Activated CD4-positive, alpha-beta memory T cell treated with anti-CD3 and anti-CD28 coated beads for 36 hours (primary cell): ENCODE results near the gene KATNAL1. TPM values are rescaled to one million over a fixed set of nuclear protein-coding genes. Genes with fewer than 3 reads are reported as not detected.

ENCODE experiments used
- CTCF ChIA-PET: fragments of 350-600 bp; sonication (Branson Sonifier 250); formaldehyde crosslinking; loops from one replicate; lab custom pipeline; 2021; ENCODE audit warnings: antibody characterized with exemption, inconsistent platforms; lab: Charles Lee
- POLR2A ChIA-PET: fragments of 350-600 bp; sonication (Branson Sonifier 250); formaldehyde crosslinking; loops from one replicate; lab custom pipeline; 2021; ENCODE audit warnings: antibody characterized with exemption; lab: Charles Lee
- DNase-seq: peaks from one replicate; pipeline ENCODE4 v3.0.0-alpha.2; 2020
- H3K27ac Mint-ChIP-seq: one replicate; pipeline ENCODE4 v1.8.0; 2021; ENCODE audit warnings: mixed read lengths
- H3K27me3 Mint-ChIP-seq: one replicate; pipeline ENCODE4 v1.8.0; 2021; ENCODE audit warnings: mixed read lengths
- H3K36me3 Mint-ChIP-seq: one replicate; pipeline ENCODE4 v1.8.0; 2021; ENCODE audit warnings: mixed read lengths
- H3K4me1 Mint-ChIP-seq: one replicate; pipeline ENCODE4 v1.8.0; 2021; ENCODE audit warnings: low read depth, mixed read lengths
- H3K4me3 Mint-ChIP-seq: one replicate; pipeline ENCODE4 v1.8.0; 2021; ENCODE audit warnings: mild to moderate bottlenecking, mixed read lengths
- H3K9me3 Mint-ChIP-seq: one replicate; pipeline ENCODE4 v1.8.0; 2021; ENCODE audit warnings: mixed read lengths
- intact Hi-C: fragments of 100-400 bp; cut with micrococcal nuclease; formaldehyde crosslinking; loops from one replicate; pipeline ENCODE4 v1.15.1; 2023
- total RNA-seq, 2 experiments: library from RNA; stranded (reverse); gene quantifications; one replicate each; pipeline ENCODE4 v1.2.3, GENCODE V29; 2021

KATNAL1 gene
- total RNA-seq, 2 experiments from 2014 or later: 13.9 to 16.8 TPM

GRCh38 chr13:30341815-30342570 is 34.6 kb upstream of the KATNAL1 start:
- Mint-ChIP-seq H3K27ac (no peak overlapping the region), H3K4me1 (peaks cover 33% of the 10 kb centered on the region), H3K36me3 (peaks cover 3% of the 10 kb centered on the region), H3K27me3 (no peaks in the 10 kb centered on the region), H3K4me3 (no peak overlapping the region), H3K9me3 (no peaks in the 10 kb centered on the region)
- CTCF ChIA-PET: interaction anchor here (1.1 kb wide), 1 partner anchor 8 kb away, joined by 4 read pairs; no protein-coding TSS in a partner anchor
- no peak for DNase-seq
- POLR2A ChIA-PET: no interaction called here
- intact Hi-C loops: no loop called here

- H3K27me3 Mint-ChIP-seq: no peaks in the 10 kb centered on the region
- peaks cover 3% of the 10 kb centered on the region for H3K36me3 Mint-ChIP-seq
- POLR2A ChIA-PET: no interaction called here
- DNase-seq: no peak
- CTCF ChIA-PET: interaction anchor here (0.8 to 1.2 kb wide), 3 partner anchors 15 to 209 kb away, joined by 3 to 4 read pairs (median 3); no protein-coding TSS in a partner anchor
- H3K9me3 Mint-ChIP-seq: no peaks in the 10 kb centered on the region
- no peak overlapping the region for H3K4me3 Mint-ChIP-seq
- H3K4me1 Mint-ChIP-seq: peaks cover 25% of the 10 kb centered on the region
- intact Hi-C loops: no loop called here
- H3K27ac Mint-ChIP-seq: no peak overlapping the region
These were observed 33.2 kb upstream of the KATNAL1 start for GRCh38 chr13:30340331-30341250.

GRCh38 chr13:30339738-30340330 is 32.5 kb upstream of the KATNAL1 start:
- Mint-ChIP-seq H3K36me3 (peaks cover 2% of the 10 kb centered on the region), H3K4me1 (peaks cover 18% of the 10 kb centered on the region), H3K4me3 (no peak overlapping the region), H3K27ac (no peak overlapping the region), H3K27me3 (no peaks in the 10 kb centered on the region), H3K9me3 (no peaks in the 10 kb centered on the region)
- POLR2A ChIA-PET: no interaction called here
- CTCF ChIA-PET: interaction anchor here (0.8 to 1.2 kb wide), 3 partner anchors 15 to 208 kb away, joined by 3 to 4 read pairs (median 3); no protein-coding TSS in a partner anchor
- DNase-seq: no peak
- intact Hi-C loops: no loop called here

- Mint-ChIP-seq H3K4me3 (no peak overlapping the region), H3K4me1 (peaks cover 17% of the 10 kb centered on the region), H3K27me3 (no peaks in the 10 kb centered on the region), H3K36me3 (peaks cover 2% of the 10 kb centered on the region), H3K27ac (no peak overlapping the region), H3K9me3 (no peaks in the 10 kb centered on the region)
- intact Hi-C loops: no loop called here
- DNase-seq: no peak
- CTCF ChIA-PET: no interaction called here
- POLR2A ChIA-PET: no interaction called here
These were observed 31.6 kb upstream of the KATNAL1 start for GRCh38 chr13:30338952-30339351.

- CTCF ChIA-PET: interaction anchor here (3.7 kb wide), 1 partner anchor 206 kb away, joined by 49 read pairs; no protein-coding TSS in a partner anchor
- DNase-seq: no peak
- Mint-ChIP-seq H3K27me3 (no peaks in the 10 kb centered on the region), H3K4me1 (peaks cover 17% of the 10 kb centered on the region), H3K36me3 (peaks cover 2% of the 10 kb centered on the region), H3K4me3 (no peak overlapping the region), H3K27ac (no peak overlapping the region), H3K9me3 (no peaks in the 10 kb centered on the region)
- intact Hi-C loops: no loop called here
- POLR2A ChIA-PET: no interaction called here
These were observed 31.0 kb upstream of the KATNAL1 start for GRCh38 chr13:30338331-30338851.

- Mint-ChIP-seq H3K27ac (no peak overlapping the region), H3K27me3 (no peaks in the 10 kb centered on the region), H3K4me3 (no peak overlapping the region), H3K4me1 (peaks cover 17% of the 10 kb centered on the region), H3K9me3 (no peaks in the 10 kb centered on the region), H3K36me3 (peaks cover 2% of the 10 kb centered on the region)
- POLR2A ChIA-PET: no interaction called here
- intact Hi-C loops: no loop called here
- DNase-seq: no peak
- CTCF ChIA-PET: interaction anchor here (1.0 to 3.7 kb wide), 3 partner anchors 9 to 205 kb away, joined by 3 to 49 read pairs (median 3); no protein-coding TSS in a partner anchor
These were observed 29.8 kb upstream of the KATNAL1 start for GRCh38 chr13:30337061-30337610.

GRCh38 chr13:30334663-30335386 is 27.5 kb upstream of the KATNAL1 start:
- H3K4me1 Mint-ChIP-seq: peaks cover 17% of the 10 kb centered on the region
- ChIA-PET CTCF (interaction anchor here (0.8 to 3.7 kb wide), 8 partner anchors 11 to 223 kb away, joined by 3 to 49 read pairs (median 6); no protein-coding TSS in a partner anchor), POLR2A (no interaction called here)
- H3K27ac Mint-ChIP-seq: no peak overlapping the region
- no peaks in the 10 kb centered on the region for H3K36me3 Mint-ChIP-seq
- no peaks in the 10 kb centered on the region for H3K9me3 Mint-ChIP-seq
- H3K27me3 Mint-ChIP-seq: no peaks in the 10 kb centered on the region
- peak; percentile 20 for DNase-seq
- intact Hi-C loops: loop anchor here (1.0 kb wide), 1 partner anchor 203 kb away; no protein-coding TSS in a partner anchor
- no peak overlapping the region for H3K4me3 Mint-ChIP-seq

GRCh38 chr13:30333616-30334015 is 26.3 kb upstream of the KATNAL1 start:
- no peak overlapping the region for H3K27ac Mint-ChIP-seq
- ChIA-PET CTCF (interaction anchor here (0.6 to 2.4 kb wide), 3 partner anchors 8 to 201 kb away, joined by 4 to 20 read pairs (median 4); no protein-coding TSS in a partner anchor), POLR2A (no interaction called here)
- H3K4me1 Mint-ChIP-seq: peaks cover 15% of the 10 kb centered on the region
- no peak overlapping the region for H3K4me3 Mint-ChIP-seq
- H3K36me3 Mint-ChIP-seq: no peaks in the 10 kb centered on the region
- intact Hi-C loops: no loop called here
- no peaks in the 10 kb centered on the region for H3K9me3 Mint-ChIP-seq
- no peaks in the 10 kb centered on the region for H3K27me3 Mint-ChIP-seq
- DNase-seq: no peak

GRCh38 chr13:30332456-30333143 is 25.2 kb upstream of the KATNAL1 start:
- POLR2A ChIA-PET: no interaction called here
- no peak for DNase-seq
- H3K4me3 Mint-ChIP-seq: no peak overlapping the region
- no peaks in the 10 kb centered on the region for H3K27me3 Mint-ChIP-seq
- H3K27ac Mint-ChIP-seq: no peak overlapping the region
- peaks cover 11% of the 10 kb centered on the region for H3K4me1 Mint-ChIP-seq
- CTCF ChIA-PET: interaction anchor here (2.4 kb wide), 1 partner anchor 200 kb away, joined by 20 read pairs; no protein-coding TSS in a partner anchor
- intact Hi-C loops: no loop called here
- no peaks in the 10 kb centered on the region for H3K9me3 Mint-ChIP-seq
- no peaks in the 10 kb centered on the region for H3K36me3 Mint-ChIP-seq

- CTCF ChIA-PET: interaction anchor here (1.0 to 1.3 kb wide), 2 partner anchors 199 to 223 kb away, joined by 3 read pairs; no protein-coding TSS in a partner anchor
- DNase-seq: peak; percentile 20
- no peak overlapping the region for H3K27ac Mint-ChIP-seq
- no peak overlapping the region for H3K4me3 Mint-ChIP-seq
- POLR2A ChIA-PET: no interaction called here
- H3K9me3 Mint-ChIP-seq: no peaks in the 10 kb centered on the region
- intact Hi-C loops: no loop called here
- no peaks in the 10 kb centered on the region for H3K27me3 Mint-ChIP-seq
- H3K36me3 Mint-ChIP-seq: no peaks in the 10 kb centered on the region
- peaks cover under 1% of the 10 kb centered on the region for H3K4me1 Mint-ChIP-seq
These were observed 24.0 kb upstream of the KATNAL1 start for GRCh38 chr13:30331331-30331771.
